Breast epithelium (tissue), 3 donors: ENCODE results near the gene SLC5A6.
A peak's percentile ranks its signal among the peaks of the same experiment; 100 is the strongest.

Experiments
- CTCF ChIP-seq, 3 donors: fragments of 450-650 bp; IDR thresholded peaks; one replicate each; pipeline ENCODE4 v1.5.1; 2016 to 2017; ENCODE audit warnings: antibody characterized with exemption in 3 of 3, mild to moderate bottlenecking in 3 of 3, moderate library complexity in 3 of 3
- POLR2A ChIP-seq: fragments of 450-650 bp; IDR thresholded peaks from one replicate; pipeline ENCODE4 v1.6.1; 2016; ENCODE audit warnings: antibody characterized with exemption, mild to moderate bottlenecking, moderate library complexity

GRCh38 chr2:27191070-27191829 lies 20.8 kb downstream of the SLC5A6 start:
- TF ChIP-seq CTCF (IDR thresholded peaks at IDR 0.05) (peak; percentile 29 to 56 (median 43)), POLR2A (no peak)
